Common myeloid progenitor, CD34-positive (primary cell): Measurements from ENCODE around the gene HHAT.

Experiments
- CTCF ChIA-PET: fragments of 350-600 bp; sonication (Branson Sonifier 250); formaldehyde crosslinking; loops from one replicate; lab custom pipeline; 2021; ENCODE audit warnings: antibody characterized with exemption; lab: Charles Lee
- POLR2A ChIA-PET: fragments of 350-600 bp; sonication (Branson Sonifier 250); formaldehyde crosslinking; loops from one replicate; lab custom pipeline; 2021; ENCODE audit warnings: antibody characterized with exemption; lab: Charles Lee
- DNase-seq, 3 donors: peaks; one replicate each; pipeline versions ENCODE4 v3.0.0 to v3.0.0-alpha.2; 2013
- H3K27ac ChIP-seq, 2 experiments: 1 replicate in 1 of 2; 2 replicates in 1 of 2; pipeline ENCODE4 v1.7.0; 2013; ENCODE audit warnings: inconsistent platforms in 2 of 2, low read length in 2 of 2, mild to moderate bottlenecking in 2 of 2, low read depth in 1 of 2, moderate library complexity in 1 of 2; ENCODE audit not compliant: severe bottlenecking in 2 of 2, insufficient read depth in 1 of 2, poor library complexity in 1 of 2
- H3K27me3 ChIP-seq, 5 experiments: replicated peaks in 2 of 5; 1 replicate in 3 of 5; 2 replicates in 2 of 5; pipeline versions ENCODE4 v1.6.1 to v1.7.0; 2013; ENCODE audit warnings: low read length in 4 of 5, mild to moderate bottlenecking in 2 of 5, moderate library complexity in 2 of 5, inconsistent platforms in 1 of 5; ENCODE audit not compliant: insufficient read depth in 5 of 5, control insufficient read depth in 4 of 5
- H3K36me3 ChIP-seq, 4 experiments: 1 replicate in 2 of 4; 2 replicates in 2 of 4; pipeline versions ENCODE4 v1.6.1 to v1.7.0; 2013; ENCODE audit warnings: low read length in 3 of 4, control low read depth in 1 of 4, mild to moderate bottlenecking in 1 of 4; ENCODE audit not compliant: control insufficient read depth in 4 of 4, insufficient read depth in 4 of 4
- H3K4me1 ChIP-seq, 4 experiments: 1 replicate in 3 of 4; 2 replicates in 1 of 4; pipeline versions ENCODE4 v1.6.1 to v1.7.1; 2013; ENCODE audit warnings: low read length in 3 of 4, mild to moderate bottlenecking in 3 of 4, control low read depth in 1 of 4, inconsistent platforms in 1 of 4, moderate library complexity in 1 of 4; ENCODE audit not compliant: control insufficient read depth in 4 of 4, insufficient read depth in 4 of 4; ENCODE audit errors: control extremely low read depth in 1 of 4
- H3K4me3 ChIP-seq, 7 experiments: 1 replicate in 4 of 7; 2 replicates in 3 of 7; pipeline versions ENCODE4 v1.5.1 to v1.7.0; 2013; ENCODE audit warnings: mild to moderate bottlenecking in 7 of 7, low read length in 6 of 7, moderate library complexity in 6 of 7, inconsistent platforms in 2 of 7, low read depth in 2 of 7, control low read depth in 1 of 7; ENCODE audit not compliant: insufficient read depth in 4 of 7, control insufficient read depth in 1 of 7; ENCODE audit errors: extremely low read depth in 1 of 7
- H3K9me3 ChIP-seq, 5 experiments: 1 replicate in 4 of 5; 2 replicates in 1 of 5; pipeline versions ENCODE4 v1.6.1 to v1.7.1; 2013; ENCODE audit warnings: low read length in 4 of 5, mild to moderate bottlenecking in 2 of 5, inconsistent platforms in 1 of 5, low read depth in 1 of 5, moderate library complexity in 1 of 5; ENCODE audit not compliant: control insufficient read depth in 4 of 5, insufficient read depth in 2 of 5; ENCODE audit errors: control extremely low read depth in 1 of 5
- WGBS: methylation state at CpG from one replicate; pipeline ENCODE4 v1.1.5; 2013; ENCODE audit not compliant: insufficient coverage; 5-methylcytosine and 5-hydroxymethylcytosine counted together

HHAT gene

GRCh38 chr1:210600421-210601159 lies 271.9 kb downstream of the HHAT start:
- no peak overlapping the region for H3K4me3 ChIP-seq
- H3K4me1 ChIP-seq, result peaks cover 0 to 18% (median 13%) of the 10 kb centered on the region in 4 experiments
- WGBS, result 93% methylated on average over 4 of the region's 5 CpGs
- H3K36me3 ChIP-seq, result no peaks in the 10 kb centered on the region
- no peak for DNase-seq
- no peaks in the 10 kb centered on the region for H3K9me3 ChIP-seq
- no peaks in the 10 kb centered on the region for H3K27me3 ChIP-seq
- ChIA-PET POLR2A (no interaction called here), CTCF (interaction anchor here (1.4 kb wide), 1 partner anchor 17 kb away, joined by 3 read pairs; no protein-coding TSS in a partner anchor)
- H3K27ac ChIP-seq, result no peak overlapping the region

GRCh38 chr1:210603123-210603522 lies 274.4 kb downstream of the HHAT start:
- WGBS, result 100% methylated on average over 1 of the region's 4 CpGs
- H3K4me1 ChIP-seq, result peaks cover 0 to 8% (median 5%) of the 10 kb centered on the region in 4 experiments
- CTCF ChIA-PET, result no interaction called here

DNA sequence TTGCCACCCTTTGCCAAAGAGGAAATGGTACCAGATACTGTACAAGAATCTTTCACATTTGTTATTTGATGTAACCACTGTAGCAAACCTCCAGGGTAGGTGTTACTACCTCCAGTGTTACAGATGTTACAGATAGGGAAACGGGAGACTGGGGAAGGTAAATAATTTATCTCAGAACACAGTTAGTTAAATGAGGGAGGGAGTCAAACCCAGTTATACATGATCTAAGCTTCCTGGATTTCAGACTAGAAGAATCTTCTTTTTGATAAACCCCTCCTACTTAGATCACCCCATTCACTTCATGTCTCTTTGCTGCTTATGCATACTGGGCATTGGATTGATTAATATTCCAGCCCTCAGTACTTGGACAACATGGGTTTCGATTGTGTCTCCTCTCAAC lies 276.4 kb downstream of the HHAT start:
- ChIA-PET POLR2A (no interaction called here), CTCF (no interaction called here)
- no peaks in the 10 kb centered on the region for H3K27me3 ChIP-seq
- peaks cover 0 to 13% (median 1%) of the 10 kb centered on the region in 5 experiments for H3K9me3 ChIP-seq
- H3K4me1 ChIP-seq, result no peaks in the 10 kb centered on the region
- H3K4me3 ChIP-seq, result no peak overlapping the region
- 0% methylated on average over 1 of the region's 2 CpGs for WGBS
- DNase-seq, result no peak
- no peaks in the 10 kb centered on the region for H3K36me3 ChIP-seq
- H3K27ac ChIP-seq, result no peak overlapping the region

More at GRCh38 chr1:210603123-210603522, 274.4 kb downstream of the HHAT start:
- Histone ChIP-seq H3K4me3 (no peak overlapping the region), H3K27ac (no peak overlapping the region), H3K27me3 (no peaks in the 10 kb centered on the region), H3K36me3 (no peaks in the 10 kb centered on the region), H3K9me3 (peaks cover 0 to 11% (median 1%) of the 10 kb centered on the region in 5 experiments)
- POLR2A ChIA-PET, result no interaction called here
- no peak for DNase-seq

- Histone ChIP-seq H3K36me3 (no peaks in the 10 kb centered on the region), H3K9me3 (peaks cover 0 to 13% (median 1%) of the 10 kb centered on the region in 5 experiments), H3K27me3 (no peaks in the 10 kb centered on the region), H3K4me3 (no peak overlapping the region), H3K27ac (no peak overlapping the region), H3K4me1 (no peaks in the 10 kb centered on the region)
- no peak for DNase-seq
- ChIA-PET CTCF (interaction anchor here (0.6 kb wide), 1 partner anchor 136 kb away, joined by 3 read pairs; no protein-coding TSS in a partner anchor), POLR2A (no interaction called here)
- WGBS, result 80% methylated on average over 2 of the region's 3 CpGs
Observed at GRCh38 chr1:210607361-210607760, 278.7 kb downstream of the HHAT start.

GRCh38 chr1:210608767-210609166 lies 280.1 kb downstream of the HHAT start:
- Histone ChIP-seq H3K36me3 (no peaks in the 10 kb centered on the region), H3K9me3 (peaks cover 0 to 13% (median 1%) of the 10 kb centered on the region in 5 experiments), H3K4me1 (no peaks in the 10 kb centered on the region), H3K27ac (no peak overlapping the region), H3K4me3 (no peak overlapping the region), H3K27me3 (no peaks in the 10 kb centered on the region)
- peak in 2 of 3 donors; percentile 29 to 51 for DNase-seq
- CTCF ChIA-PET, result no interaction called here
- WGBS, result 75% methylated on average over 5 of the region's 5 CpGs
- POLR2A ChIA-PET, result no interaction called here

- H3K9me3 ChIP-seq, result no peaks in the 10 kb centered on the region
- no peak for DNase-seq
- H3K27ac ChIP-seq, result no peak overlapping the region
- H3K36me3 ChIP-seq, result no peaks in the 10 kb centered on the region
- ChIA-PET CTCF (no interaction called here), POLR2A (no interaction called here)
- H3K4me3 ChIP-seq, result no peak overlapping the region
- WGBS, result 100% methylated on average over 3 of the region's 4 CpGs
- no peaks in the 10 kb centered on the region for H3K4me1 ChIP-seq
- H3K27me3 ChIP-seq, result no peaks in the 10 kb centered on the region
Observed at GRCh38 chr1:210616356-210616755, 287.7 kb downstream of the HHAT start.

GRCh38 chr1:210617293-210617692 lies 288.6 kb downstream of the HHAT start:
- DNase-seq, result no peak
- ChIA-PET CTCF (no interaction called here), POLR2A (no interaction called here)

More at GRCh38 chr1:210617293-210617692, 288.6 kb downstream of the HHAT start:
- Histone ChIP-seq H3K4me1 (no peaks in the 10 kb centered on the region), H3K27ac (no peak overlapping the region), H3K27me3 (no peaks in the 10 kb centered on the region), H3K36me3 (no peaks in the 10 kb centered on the region), H3K9me3 (no peaks in the 10 kb centered on the region), H3K4me3 (no peak overlapping the region)
- WGBS, result no CpG with 5 or more reads among the region's 1 CpG
